ENCODE results near the gene CFI. TPM values are rescaled to one million over a fixed set of nuclear protein-coding genes. Genes with fewer than 3 reads are reported as not detected.
A peak's percentile ranks its signal among the peaks of the same experiment; 100 is the strongest.
"Not testable (repeated sequence)": the region's sequence is repeated elsewhere in the genome, so short reads cannot be mapped to it uniquely, and the experiment has no call there.

CFI gene
- polyA plus RNA-seq, 10 donors = 5.0 to 9.2 (median 7.2) TPM

DNA sequence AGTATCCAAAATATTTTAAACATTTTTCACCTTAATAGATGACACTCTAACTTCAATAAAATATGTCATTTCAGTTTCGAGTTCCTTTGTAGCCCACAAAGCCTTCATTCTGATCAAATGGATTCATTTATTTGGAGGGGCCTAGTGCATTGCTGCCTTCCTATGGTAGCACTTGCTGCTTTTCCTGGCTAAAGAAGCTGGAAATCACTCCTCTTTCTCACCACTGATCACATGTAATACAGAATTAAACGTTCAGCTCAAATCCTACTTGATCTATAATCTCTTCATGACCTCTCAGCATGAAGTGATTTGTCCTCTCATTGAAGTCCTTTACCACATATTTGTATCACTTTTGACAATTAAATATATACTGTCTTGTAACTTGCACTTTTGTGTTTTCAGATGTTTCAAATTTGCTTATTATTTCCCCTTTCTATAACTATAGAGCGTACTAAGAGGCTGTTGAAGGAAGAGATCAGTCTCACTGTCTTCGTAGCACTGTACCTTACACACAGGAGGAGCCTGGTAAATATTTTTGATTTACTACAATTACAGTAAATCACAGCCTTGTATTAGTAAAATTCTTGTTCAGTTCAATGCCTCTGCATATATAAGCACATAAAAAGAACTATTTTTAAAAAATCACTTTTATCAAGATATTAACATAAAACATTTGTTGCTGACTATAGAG is 555 bp downstream of the CFI start:
- DNase-seq = no peak

DNA sequence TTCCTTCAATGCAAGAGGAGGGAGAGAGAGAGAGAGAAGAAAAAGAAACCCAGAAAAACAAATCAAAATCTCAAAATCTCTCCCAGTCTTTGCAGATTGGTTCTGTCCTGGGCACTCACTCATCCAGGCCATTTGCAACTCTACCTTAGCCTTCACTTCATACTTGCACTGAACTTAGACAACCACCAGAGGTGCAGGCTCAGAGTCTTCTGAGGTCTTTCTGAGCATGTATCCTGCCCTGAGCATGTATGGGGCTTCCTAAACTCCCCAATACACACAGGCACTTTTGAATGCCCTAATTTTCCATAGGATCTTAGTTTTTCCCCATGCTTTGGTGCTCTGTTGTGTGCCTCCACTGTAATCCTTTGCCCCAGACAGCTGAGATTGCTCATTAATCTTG is 2.9 kb downstream of the CFI start:
- DNase-seq = no peak

DNA sequence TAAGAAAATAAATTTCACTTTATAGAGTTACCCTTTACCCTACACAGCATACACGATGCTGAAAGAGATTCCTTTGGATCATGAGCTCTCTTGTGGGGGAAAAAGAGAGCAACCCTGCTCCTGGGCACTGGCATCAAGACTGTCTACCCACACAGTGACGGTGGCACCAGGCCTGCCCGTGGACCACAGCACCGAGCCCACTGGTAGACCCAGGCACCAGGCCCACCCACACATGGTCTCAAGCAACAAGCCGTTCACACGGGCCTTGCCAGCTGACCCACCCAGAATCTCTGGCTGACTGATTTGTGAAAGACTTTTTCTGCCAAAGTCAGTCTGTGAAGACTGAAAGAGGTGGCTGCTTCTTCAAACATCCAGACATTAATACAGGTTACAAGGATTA is 6.7 kb downstream of the CFI start:
- no peak for DNase-seq

DNA sequence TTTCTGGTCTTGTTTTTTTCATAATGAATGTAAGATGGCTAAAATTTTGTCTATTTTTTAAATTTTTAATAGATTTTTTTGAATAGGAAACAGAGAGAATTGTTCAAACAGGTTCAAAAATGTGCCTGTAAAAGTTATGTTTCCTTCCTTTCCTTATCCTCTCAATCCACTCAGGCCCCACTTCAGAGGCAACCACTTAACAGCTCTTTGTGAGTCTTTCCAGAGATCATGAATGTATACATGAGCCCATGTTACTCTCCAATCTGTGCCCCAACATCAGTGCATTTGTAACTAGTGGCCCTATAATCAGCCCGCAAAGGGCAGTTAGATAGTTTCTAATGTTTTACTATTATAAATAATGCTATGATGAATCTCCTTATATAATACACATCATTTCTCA is 14.0 kb downstream of the CFI start:
- no peak for DNase-seq

DNA sequence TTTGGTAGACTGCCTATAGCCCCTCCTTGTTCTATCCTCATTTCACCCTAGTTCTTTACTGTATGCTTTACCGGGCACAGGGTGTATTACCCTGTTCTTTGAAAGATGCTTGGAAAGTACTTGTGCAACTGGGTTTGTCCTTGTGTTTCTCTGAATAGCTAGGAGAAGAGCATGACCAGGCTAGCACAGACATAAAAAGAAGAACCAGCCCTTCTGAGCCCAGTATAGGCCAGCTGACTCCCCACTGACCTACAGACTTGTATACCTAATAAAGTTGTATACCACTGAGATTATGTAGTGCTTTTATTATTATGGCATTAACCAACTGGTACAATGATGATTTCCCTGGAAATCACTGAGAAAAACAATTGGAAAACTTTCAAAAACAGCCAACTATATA is 15.0 kb downstream of the CFI start:
- DNase-seq = no peak

DNA sequence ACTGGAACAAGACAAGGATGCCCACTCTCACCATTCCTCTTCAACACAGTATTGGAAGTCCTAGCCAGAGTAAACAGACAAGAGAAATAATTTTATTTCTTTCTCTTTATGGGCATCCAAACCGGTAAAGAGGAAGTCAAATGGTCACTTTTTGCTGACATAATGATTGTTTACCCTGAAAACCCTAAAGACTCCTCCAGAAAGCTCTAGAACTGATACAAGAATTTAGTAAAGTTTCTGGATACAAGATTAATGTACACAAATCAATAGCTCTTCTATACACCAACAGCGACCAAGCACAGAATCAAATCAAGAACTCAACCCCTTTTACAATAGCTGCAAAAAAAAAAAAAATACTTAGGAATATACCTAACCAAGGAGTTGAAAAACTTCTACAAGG is 19.7 kb downstream of the CFI start:
- DNase-seq = not testable (repeated sequence)

DNA sequence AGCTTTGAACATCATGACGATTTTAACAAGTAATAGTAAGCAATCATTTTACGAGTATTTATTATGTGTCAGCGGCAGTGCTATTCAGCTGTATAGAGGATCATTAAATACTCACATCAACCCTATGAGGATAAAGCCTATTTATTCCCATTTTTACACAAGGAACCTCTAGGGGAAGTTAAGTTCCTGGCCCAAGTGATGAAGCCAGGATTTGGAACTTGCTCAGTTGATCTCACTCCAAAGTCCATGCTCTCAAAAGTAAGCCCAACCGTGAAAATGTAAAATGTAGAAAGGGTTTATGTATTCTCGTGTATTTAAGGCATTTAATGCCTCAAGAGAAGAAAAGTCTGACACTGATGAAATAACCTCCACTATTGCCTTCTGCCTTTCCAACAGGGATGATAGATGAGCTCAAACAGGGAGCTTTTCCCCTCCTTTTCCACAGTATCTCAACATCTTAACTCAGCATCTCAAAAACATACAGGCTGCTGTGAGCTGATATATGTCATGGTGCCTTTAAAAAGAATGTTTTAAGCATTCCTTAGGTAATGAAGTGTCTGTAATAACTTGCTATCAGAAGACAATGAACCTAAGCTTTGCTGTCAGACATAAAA is 36.9 kb downstream of the CFI start:
- peak; percentile 4 to 54 (median 39) for DNase-seq

DNA sequence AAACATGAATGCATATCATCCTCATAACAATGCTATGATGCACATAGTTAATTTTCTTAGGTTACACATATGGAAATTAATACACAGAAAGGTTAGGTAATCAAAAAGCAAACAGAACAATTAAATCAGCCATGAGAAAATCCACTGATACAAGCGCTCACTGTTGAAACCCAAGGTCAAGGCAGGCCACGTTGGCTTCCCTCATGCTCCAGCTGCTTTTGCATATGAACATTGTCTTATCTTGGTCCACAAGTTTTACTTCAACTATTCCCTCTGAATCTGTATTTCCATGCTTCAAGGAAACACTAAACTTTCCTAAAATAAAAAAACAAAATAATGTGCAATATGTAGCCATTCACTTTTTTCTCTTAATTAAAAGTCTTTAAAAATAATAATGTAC is 37.4 kb downstream of the CFI start:
- DNase-seq = peak; percentile 11 to 34 (median 33)

DNA sequence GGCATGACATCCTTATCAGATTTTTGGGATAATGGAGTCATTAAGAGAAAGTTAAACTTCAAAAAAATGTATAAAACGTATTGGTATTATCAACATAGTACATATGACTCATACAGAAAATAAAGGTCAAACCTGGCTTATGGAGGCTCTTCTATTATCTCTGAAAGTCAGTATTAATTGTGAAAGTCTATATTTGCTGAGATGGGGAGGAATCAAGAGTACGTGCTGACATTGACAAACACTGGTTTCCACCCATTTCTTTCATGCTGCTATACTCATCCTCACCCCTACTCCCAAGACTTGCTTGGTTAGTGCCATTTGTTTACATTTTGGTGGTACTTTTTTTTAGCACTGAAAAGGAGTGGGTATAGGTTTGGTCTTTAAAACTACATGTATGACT is 41.1 kb downstream of the CFI start:
- DNase-seq = no peak

DNA sequence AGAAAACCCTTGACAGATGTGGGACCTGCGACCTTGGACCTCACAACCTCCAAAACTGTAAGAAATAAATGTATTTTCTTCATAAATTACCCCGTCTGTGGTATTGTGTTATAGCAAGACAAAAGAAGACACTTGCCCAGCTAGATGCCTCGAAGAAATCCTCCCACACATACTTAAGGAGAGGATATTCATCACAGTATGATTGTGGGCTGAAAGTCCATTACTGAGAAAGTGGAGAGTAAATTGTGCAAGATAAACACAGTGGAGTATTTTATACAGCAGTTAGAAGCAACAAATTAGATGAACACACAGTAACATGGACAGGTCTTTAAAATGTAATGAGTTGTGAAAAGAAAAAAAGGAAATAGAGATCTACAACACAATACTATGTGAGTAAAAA is 46.1 kb downstream of the CFI start:
- DNase-seq = no peak

DNA sequence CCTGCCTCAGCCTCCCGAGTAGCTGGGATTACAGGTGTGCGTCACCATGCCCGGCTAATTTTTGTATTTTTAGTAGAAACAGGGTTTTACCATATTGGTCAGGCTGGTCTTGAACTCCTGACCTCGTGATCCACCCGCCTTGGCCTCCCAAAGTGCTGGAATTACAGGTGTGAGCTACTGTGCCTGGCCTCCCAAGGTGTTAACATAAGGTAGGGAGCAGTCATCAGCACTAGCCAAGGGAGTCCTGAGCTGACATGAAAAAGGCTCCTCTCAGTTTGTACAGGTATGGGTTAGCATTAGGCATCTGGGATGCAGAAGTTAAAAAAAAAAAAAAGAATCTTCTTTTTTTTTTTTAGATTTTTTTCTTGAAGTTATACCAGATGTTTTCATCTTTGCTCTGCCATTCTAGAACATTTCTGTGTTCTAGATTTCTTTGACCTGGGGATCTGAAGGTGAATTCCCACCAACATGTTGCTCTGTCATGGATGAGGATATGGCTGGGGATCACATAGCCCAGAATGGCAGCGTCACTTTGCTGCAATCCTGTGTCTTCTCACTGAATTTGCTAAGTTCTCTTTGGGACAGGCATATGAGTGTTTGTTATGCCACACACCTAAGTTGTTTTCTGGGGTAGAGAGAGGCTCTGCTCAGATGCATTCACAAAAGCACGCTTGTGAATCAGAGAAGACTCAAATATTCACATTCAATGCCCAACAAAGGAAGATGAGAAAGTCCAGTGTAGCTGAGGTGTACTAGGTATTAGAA is 47.5 kb downstream of the CFI start:
- no peak for DNase-seq

DNA sequence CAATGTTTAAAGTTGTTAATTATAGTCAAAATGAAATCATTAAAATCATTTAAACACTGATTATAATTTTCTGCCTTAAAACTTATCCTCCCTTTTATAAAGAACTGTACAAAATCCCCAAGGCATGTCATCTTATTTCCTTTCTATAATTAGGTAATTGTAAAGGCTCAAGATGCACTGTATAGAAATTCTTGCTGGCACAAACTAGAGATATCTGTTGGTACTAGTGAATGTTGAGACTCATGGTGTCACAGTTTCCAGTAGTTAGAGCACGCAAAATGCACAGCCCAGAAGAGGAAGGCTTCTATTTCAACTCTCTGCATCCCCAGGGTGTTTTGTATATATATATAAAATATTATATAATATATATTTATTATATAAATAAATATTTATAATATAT is 49.3 kb downstream of the CFI start:
- no peak for DNase-seq

DNA sequence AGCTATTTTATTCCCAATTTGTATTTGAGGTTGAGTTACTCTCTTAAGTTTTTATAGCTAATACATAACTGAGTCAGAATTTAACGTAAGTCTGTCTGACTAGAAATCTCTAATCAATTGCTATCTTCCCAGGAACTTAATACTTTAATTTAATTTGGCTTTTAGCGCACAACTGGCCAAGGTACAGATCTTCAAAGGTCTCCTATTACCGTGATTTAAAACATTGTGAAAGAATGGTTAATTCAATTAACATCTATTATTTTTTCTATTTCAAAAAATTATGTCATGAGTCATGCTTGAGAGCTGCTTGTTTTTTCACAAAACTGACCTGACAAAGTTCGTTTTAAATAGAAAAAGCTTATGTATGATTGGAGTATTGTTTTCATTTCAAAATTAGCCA is 49.9 kb downstream of the CFI start:
- no peak for DNase-seq

DNA sequence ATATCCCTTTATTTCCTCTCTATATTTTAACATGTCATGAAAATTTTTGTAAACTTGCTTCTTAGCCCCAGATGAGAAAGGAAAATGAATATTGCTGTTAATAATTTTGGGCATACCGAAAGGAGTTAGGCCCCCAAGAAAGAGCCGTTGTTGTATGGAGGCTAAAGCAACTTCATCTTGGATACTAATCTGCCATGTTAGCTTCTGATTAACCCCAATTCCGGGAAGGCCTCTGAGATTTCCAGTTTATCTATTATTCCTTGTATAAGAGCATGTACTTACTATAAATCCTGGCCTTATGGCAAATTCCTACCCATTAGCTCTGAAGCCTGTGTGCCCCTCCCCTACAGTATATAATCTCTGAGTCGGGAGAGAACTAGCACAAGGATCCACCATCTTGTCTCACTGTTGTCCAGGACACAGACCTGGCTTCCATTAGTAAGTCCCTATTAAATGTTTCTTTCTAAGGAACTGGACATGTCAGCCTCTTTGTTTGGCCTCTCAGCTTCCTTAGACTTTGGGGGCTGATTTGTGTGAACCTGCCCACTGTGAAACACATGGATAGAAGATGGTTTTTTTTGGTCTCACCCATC is 51.1 kb downstream of the CFI start:
- DNase-seq = no peak

DNA sequence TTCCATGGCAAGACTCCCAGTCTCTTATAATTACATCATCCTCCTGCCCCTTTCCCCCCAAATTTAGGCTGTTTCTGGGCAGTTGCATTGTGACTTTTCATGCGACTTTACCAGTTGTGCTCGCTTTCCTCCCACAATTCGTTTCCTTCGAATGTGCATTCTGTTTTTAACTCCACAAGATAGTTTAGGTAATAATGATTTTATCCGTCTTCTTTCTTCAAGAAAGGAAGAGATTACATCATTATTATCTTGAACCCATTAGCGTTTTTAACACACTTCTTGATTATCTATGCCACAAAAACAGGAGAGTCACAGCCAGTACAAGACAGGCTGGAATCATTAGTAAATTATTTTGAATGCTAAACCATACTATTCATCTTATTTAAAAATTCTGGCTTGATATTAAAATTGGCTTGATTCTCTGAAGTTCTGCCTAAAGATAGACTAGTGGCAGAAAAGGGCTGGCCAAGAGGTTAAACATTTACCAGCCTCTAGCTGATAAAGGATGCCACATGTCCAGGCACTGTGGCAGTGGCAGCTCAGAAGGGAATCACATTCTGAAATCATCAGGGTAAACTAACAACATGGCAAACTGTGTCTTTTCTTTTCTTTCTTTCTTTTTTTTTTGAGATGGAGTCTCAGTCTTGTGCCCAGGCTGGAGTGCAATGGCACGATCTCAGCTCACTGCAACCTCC is 52.3 kb downstream of the CFI start:
- DNase-seq = no peak

DNA sequence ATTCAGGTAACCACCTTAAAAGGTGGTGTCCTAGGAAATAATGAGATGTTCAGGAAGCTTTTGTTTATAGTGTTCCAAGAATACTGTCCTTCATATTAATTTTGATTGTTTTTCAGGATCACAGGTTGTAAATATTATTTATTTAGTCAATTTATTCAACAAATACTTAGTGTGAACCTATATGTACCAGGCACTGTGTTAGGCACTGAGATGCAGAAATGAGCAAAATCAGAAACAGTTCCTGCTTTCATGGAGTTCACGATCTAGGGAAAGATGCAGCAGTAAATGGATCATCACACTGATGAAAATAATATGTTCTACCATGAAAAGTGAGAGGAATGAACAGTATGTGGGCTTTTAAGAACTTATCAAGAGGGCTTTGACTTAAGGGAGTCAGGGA is 53.7 kb downstream of the CFI start:
- no peak for DNase-seq

DNA sequence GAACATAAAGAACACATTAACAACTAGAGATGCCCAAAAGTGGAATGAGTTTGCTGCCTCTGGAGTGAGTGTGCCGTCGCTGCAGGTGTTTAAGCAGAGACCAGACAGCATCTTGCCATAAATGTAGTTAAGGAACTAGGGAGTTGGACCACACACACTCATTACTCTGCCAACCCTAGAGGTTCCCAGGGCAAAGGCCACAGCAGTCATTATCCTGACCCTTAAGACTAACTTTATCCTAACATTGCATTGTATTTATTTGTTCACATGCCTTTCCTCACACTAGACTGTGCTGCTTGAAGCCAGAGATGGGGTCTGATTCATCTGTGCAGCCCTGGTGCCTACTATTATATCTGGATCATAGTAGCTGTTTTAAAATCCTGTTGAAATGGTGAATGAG is 55.1 kb downstream of the CFI start:
- no peak for DNase-seq

DNA sequence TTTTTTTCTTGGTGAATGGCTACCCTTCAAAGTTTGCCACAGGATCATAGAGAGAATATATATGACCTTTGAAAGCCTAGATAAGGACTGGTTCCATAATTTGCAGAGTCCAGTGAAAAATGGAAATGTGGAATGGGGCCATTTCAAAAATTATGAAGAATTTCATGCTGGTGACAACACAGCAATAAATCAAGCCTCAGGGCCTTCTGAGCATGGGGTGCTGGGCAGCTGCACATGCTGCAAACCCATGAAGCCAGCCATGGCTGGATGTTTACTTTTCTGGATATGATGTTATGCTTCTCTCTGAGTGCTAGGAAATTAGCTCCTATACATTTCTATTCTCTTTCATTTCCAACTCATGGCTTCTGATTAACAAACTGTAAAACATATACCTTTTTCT is 56.0 kb downstream of the CFI start:
- no peak for DNase-seq

DNA sequence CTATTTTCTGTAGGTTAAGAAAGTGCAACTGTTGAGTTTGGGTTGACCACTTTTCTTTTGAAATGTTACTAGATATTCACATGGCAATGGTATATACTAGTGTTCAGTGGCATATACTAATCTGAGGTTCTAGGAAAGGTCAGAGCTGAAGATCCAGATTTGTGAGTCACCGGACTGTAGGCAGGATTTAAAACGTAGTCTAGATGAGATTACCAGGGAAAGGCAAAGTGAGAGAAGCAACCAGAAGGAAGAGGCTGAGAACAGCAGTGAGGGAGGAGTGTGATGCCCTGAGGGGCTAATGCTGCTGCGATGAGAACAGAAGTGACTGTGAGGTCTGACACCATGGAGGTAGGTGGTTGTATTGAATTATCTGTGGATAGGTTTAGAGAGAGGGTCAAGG is 62.3 kb downstream of the CFI start:
- no peak for DNase-seq

DNA sequence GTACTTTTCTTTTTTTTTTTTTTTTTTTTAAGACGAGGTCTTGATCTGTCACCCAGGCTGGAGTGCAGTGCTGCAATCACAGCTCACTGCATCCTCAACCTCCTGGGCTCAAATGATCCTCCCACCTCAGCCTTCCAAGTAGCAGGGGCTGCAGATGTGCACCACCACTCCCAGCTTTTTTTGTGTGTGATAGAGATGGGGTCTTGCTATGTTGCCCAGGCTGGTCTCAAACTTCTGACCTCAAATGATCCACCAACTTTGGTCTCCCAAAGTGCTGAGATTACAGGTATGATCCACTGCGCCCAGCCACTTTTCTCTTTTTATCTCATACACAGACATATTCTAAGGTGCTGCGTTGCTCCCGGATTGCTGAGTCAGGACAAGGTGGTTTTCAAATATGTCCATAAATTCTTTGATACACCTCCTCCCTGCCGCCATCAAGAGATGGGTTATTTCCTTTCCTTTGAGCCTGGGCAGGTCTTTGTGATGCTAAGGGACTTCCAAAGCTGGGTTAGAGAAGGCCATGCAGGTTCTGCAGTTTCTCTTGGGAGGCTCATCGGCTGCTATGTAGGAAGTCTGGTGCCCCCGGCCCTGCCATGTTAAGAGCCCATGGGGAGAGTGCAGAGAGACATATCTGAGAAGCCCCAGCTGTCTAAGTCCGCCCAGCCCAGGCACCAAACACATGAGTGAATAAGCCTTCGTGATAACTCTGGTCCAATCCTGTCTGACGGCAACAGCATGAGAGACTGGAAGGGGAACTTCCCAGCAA is 63.5 kb downstream of the CFI start:
- no peak for DNase-seq

DNA sequence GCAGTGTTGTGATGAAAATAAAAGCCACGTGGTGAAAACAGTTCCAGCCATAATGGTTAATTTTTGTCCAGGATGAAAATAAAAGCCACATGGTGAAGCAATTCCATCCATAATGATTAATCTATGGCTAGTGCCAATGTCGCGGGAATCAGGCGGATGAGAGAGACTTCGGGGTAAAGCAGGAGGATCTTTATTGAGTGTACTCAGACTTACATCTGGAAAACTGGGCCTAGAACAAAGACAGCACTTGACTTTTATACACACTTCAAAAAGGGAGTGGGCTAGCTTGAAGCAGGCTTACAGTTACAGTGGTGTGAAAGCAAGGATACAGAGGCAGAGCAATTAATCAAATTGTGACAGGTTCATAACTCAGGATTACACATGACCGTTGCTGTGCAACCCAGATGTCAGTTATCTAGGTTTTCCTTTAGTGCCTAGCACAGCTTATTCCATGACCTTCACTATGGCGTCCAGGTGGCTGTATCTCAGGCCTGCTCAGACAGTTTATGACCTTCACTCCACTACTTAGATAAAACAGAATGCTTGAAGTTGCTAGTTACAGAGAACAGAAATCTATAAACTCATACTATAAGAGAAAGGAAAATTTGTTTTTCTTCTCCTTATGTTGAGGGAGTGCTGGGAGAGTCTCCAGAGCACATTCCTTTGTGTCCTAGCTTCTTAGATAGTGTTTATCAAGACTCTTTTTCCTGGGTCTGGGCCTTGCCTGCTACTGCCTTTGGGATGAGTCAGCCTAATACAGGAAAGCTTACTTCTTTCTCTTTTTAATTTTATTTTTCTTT is 66.0 kb downstream of the CFI start:
- DNase-seq = no peak

Measured in muscle of back (tissue), 11 donors.